HG03439 (cell line): ENCODE measurements around the gene SLC43A1.
A peak's percentile ranks its signal among the peaks of the same experiment; 100 is the strongest.
"Not testable (repeated sequence)": the region's sequence is repeated elsewhere in the genome, so short reads cannot be mapped to it uniquely, and the experiment has no call there.

Source experiments
- ATAC-seq: cut with Tn5 transposase; IDR thresholded peaks from one replicate; pipeline ENCODE4 v1.9.1; 2021; ENCODE audit warnings: mild to moderate bottlenecking, moderate library complexity; ENCODE audit not compliant: unreplicated experiment

The SLC43A1 gene

GRCh38 chr11:57462597-57462996 lies 52.9 kb downstream of the SLC43A1 start:
- ATAC-seq = no peak

- no peak for ATAC-seq
Observed at GRCh38 chr11:57461841-57462489, 53.5 kb downstream of the SLC43A1 start.

- ATAC-seq = no peak
Observed at GRCh38 chr11:57460758-57461749, 54.4 kb downstream of the SLC43A1 start.

- no peak for ATAC-seq
Observed at GRCh38 chr11:57460022-57460757, 55.3 kb downstream of the SLC43A1 start, which contains the start of gene RTN4RL2. RTN4RL2 (plus strand) TSS chr11:57460528; CDS start chr11:57460866, 338 bp downstream.

GRCh38 chr11:57459164-57460021 lies 56.1 kb downstream of the SLC43A1 start:
- ATAC-seq = no peak

- ATAC-seq = no peak
Observed at GRCh38 chr11:57458410-57459163, 56.9 kb downstream of the SLC43A1 start.

- ATAC-seq = no peak
Observed at GRCh38 chr11:57458060-57458409, 57.5 kb downstream of the SLC43A1 start.

- ATAC-seq = peak; percentile 23
Observed at GRCh38 chr11:57457643-57458023, 57.9 kb downstream of the SLC43A1 start.

- peak; percentile 61 for ATAC-seq
Observed at GRCh38 chr11:57456960-57457642, 58.4 kb downstream of the SLC43A1 start.

- no peak for ATAC-seq
Observed at GRCh38 chr11:57453543-57454177, 61.8 kb downstream of the SLC43A1 start.

GRCh38 chr11:57446055-57446454 lies 69.4 kb downstream of the SLC43A1 start:
- no peak for ATAC-seq

- ATAC-seq = not testable (repeated sequence)
Observed at GRCh38 chr11:57445122-57445394, 70.4 kb downstream of the SLC43A1 start.

- no peak for ATAC-seq
Observed at GRCh38 chr11:57444362-57445121, 71.0 kb downstream of the SLC43A1 start.

- ATAC-seq = no peak
Observed at GRCh38 chr11:57440744-57441414, 74.6 kb downstream of the SLC43A1 start.

- no peak for ATAC-seq
Observed at GRCh38 chr11:57439786-57440185, 75.7 kb downstream of the SLC43A1 start.

- ATAC-seq = no peak
Observed at GRCh38 chr11:57438345-57439285, 76.9 kb downstream of the SLC43A1 start.
